NB4 (cell line): ENCODE data around the gene CNTNAP2.

Experiments
- CTCF ChIP-seq: IDR thresholded peaks from one replicate; pipeline ENCODE4 v1.5.1; 2012; ENCODE audit warnings: low read depth, low read length
- POLR2A ChIP-seq: IDR thresholded peaks from 2 replicates; pipeline ENCODE4 v1.6.1; 2011; ENCODE audit warnings: mild to moderate bottlenecking; ENCODE audit not compliant: insufficient read length; ENCODE audit errors: extremely low read depth

DNA sequence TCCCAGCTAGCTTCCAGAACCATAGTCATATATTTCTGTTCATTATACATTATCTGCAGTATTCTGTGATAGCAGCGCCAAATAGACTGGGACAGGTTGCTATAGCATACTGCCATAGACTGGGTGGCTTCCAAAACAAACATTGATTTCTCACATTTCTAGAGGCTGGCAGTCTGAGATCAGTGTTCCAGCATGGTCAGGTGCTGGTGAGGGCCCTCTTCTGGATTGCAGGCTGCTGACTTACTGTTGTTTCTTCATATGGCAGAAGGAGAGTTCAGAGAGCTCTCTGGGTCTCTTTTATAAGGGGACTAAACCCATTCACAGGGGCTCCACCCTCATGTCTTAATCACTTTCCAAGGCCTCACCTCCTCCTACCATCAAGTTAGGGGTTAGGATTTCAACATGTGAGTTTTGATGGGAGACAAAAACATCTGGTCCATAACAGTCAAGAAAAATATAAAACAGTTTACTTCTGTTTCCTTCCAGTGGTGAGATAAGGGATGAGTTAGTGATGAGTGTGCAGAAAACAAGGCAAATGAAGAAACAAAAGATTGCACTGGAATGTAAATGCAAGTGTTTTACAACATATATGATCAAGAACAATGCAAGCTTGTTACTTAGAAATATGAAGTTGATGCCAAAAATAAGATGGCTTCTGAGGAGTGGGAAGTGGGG lies 2074.9 kb downstream of the CNTNAP2 start:
- no peak for TF ChIP-seq CTCF
- TF ChIP-seq POLR2A = no peak
